HepG2 (cell line): Measurements from ENCODE around the gene ADCY5. TPM values are rescaled to one million over a fixed set of nuclear protein-coding genes. Genes with fewer than 3 reads are reported as not detected.

Source experiments
- BCL6 ChIP-seq: IDR thresholded peaks from 2 replicates; pipeline ENCODE4 v1.6.1; 2016; ENCODE audit warnings: missing genetic modification reagents, missing compliant biosample characterization
- CTCF ChIP-seq: sonication (generic); formaldehyde crosslinking; IDR thresholded peaks from 2 replicates; pipeline ENCODE4 v1.5.0; 2020; ENCODE audit warnings: mild to moderate bottlenecking, missing genetic modification reagents, moderate library complexity
- MAFG ChIP-seq: sonication (generic); formaldehyde crosslinking; IDR thresholded peaks from 2 replicates; pipeline ENCODE4 v1.5.1; 2020; ENCODE audit warnings: mild to moderate bottlenecking, missing genetic modification reagents
- RCOR2 ChIP-seq: IDR thresholded peaks from 2 replicates; pipeline ENCODE4 v1.6.1; 2016; ENCODE audit warnings: missing biosample characterization, missing genetic modification reagents
- TIGD3 ChIP-seq: sonication (generic); formaldehyde crosslinking; IDR thresholded peaks from 2 replicates; pipeline ENCODE4 v1.5.1; 2020; ENCODE audit warnings: mild to moderate bottlenecking, missing genetic modification reagents, borderline replicate concordance
- ZBTB21 ChIP-seq: sonication (generic); formaldehyde crosslinking; IDR thresholded peaks from 2 replicates; pipeline ENCODE4 v1.4.0; 2020; ENCODE audit warnings: missing genetic modification reagents
- ZBTB44 ChIP-seq: sonication (generic); formaldehyde crosslinking; IDR thresholded peaks from 2 replicates; pipeline ENCODE4 v1.4.0; 2020; ENCODE audit warnings: missing genetic modification reagents
- ZNF563 ChIP-seq: sonication (generic); formaldehyde crosslinking; IDR thresholded peaks from 2 replicates; pipeline ENCODE4 v1.8.0; 2022; ENCODE audit warnings: mild to moderate bottlenecking, moderate library complexity, missing genetic modification reagents
- ZSCAN9 ChIP-seq: IDR thresholded peaks from 2 replicates; pipeline ENCODE4 v1.6.1; 2016; ENCODE audit warnings: borderline replicate concordance
- polyA plus RNA-seq, 8 experiments: library from polyadenylated mRNA; depleted of rRNA in 3 of 8; stranded (reverse) in 7 of 8; unstranded in 1 of 8; fragments of >200 nt; fragmentation: Illumina TruSeq in 4 of 8; extraction: Trizol in 4 of 8; gene quantifications; 2 replicates each; pipeline versions ENCODE4 v1.2.1 to v1.2.3, GENCODE V29; 2011 to 2016; ENCODE audit warnings: low read depth in 4 of 8, missing spikeins in 1 of 8, mixed read lengths in 1 of 8; ENCODE audit not compliant: insufficient read depth in 1 of 8
- total RNA-seq, 5 experiments: library from RNA; depleted of rRNA; stranded (reverse); fragments of >200 nt; fragmentation: Illumina TruSeq; extraction: Trizol; gene quantifications; 2 replicates each; pipeline ENCODE4 v1.2.3, GENCODE V29; 2016; ENCODE audit warnings: low read depth in 1 of 5
- TF ChIP-seq, protein P1 (sequence below): IDR thresholded peaks from 2 replicates; pipeline ENCODE4 v1.6.1; 2016; ENCODE audit warnings: missing biosample characterization, missing genetic modification reagents, low read depth
- TF ChIP-seq, protein P2 (sequence below): sonication (generic); formaldehyde crosslinking; IDR thresholded peaks from 2 replicates; pipeline ENCODE4 v1.4.0; 2020; ENCODE audit warnings: missing genetic modification reagents, borderline replicate concordance
- TF ChIP-seq, protein P3 (sequence below): sonication (generic); formaldehyde crosslinking; IDR thresholded peaks from 2 replicates; pipeline ENCODE4 v1.5.0; 2020; ENCODE audit warnings: mild to moderate bottlenecking, missing genetic modification reagents, borderline replicate concordance
- TF ChIP-seq, protein P4 (sequence below): sonication (generic); formaldehyde crosslinking; IDR thresholded peaks from 2 replicates; pipeline ENCODE4 v1.5.0; 2020; ENCODE audit warnings: mild to moderate bottlenecking, missing genetic modification reagents, borderline replicate concordance

Gene ADCY5
- total and polyA plus RNA-seq, 2 of the 13 experiments (the other 11 are each of a cell fraction or from before 2014, with no cell fraction given): not detected

- peak; percentile 62; the same call in 1 of the 2 replicates for TF ChIP-seq ZBTB21 (CRISPR knock-in tag)
- TF ChIP-seq BCL6: peak; percentile 48; the same call in 1 of the 2 replicates
- peak; percentile 98 for TF ChIP-seq ZSCAN9 (CRISPR knock-in tag)
- peak; percentile 97; the same call in 1 of the 2 replicates for TF ChIP-seq ZBTB44
- TF ChIP-seq ZNF563 (CRISPR knock-in tag): no peak
- TF ChIP-seq RCOR2: no peak
- TF ChIP-seq, protein P1, sequence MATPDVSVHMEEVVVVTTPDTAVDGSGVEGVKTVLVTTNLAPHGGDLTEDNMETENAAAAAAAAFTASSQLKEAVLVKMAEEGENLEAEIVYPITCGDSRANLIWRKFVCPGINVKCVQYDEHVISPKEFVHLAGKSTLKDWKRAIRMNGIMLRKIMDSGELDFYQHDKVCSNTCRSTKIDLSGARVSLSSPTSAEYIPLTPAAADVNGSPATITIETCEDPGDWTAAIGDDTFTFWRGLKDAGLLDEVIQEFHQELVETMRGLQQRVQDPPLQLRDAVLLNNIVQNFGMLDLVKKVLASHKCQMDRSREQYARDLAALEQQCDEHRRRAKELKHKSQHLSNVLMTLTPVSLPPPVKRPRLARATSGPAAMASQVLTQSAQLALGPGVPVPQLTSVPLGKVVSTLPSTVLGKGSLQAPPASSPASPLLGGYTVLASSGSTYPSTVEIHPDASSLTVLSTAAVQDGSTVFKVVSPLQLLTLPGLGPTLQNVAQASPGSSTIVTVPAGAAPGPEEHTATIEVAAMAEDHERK: no peak
- TF ChIP-seq MAFG (CRISPR knock-in tag): no peak
- TF ChIP-seq, protein P2, sequence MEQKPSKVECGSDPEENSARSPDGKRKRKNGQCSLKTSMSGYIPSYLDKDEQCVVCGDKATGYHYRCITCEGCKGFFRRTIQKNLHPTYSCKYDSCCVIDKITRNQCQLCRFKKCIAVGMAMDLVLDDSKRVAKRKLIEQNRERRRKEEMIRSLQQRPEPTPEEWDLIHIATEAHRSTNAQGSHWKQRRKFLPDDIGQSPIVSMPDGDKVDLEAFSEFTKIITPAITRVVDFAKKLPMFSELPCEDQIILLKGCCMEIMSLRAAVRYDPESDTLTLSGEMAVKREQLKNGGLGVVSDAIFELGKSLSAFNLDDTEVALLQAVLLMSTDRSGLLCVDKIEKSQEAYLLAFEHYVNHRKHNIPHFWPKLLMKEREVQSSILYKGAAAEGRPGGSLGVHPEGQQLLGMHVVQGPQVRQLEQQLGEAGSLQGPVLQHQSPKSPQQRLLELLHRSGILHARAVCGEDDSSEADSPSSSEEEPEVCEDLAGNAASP (CRISPR knock-in tag): peak; percentile 86
- TF ChIP-seq, protein P3, sequence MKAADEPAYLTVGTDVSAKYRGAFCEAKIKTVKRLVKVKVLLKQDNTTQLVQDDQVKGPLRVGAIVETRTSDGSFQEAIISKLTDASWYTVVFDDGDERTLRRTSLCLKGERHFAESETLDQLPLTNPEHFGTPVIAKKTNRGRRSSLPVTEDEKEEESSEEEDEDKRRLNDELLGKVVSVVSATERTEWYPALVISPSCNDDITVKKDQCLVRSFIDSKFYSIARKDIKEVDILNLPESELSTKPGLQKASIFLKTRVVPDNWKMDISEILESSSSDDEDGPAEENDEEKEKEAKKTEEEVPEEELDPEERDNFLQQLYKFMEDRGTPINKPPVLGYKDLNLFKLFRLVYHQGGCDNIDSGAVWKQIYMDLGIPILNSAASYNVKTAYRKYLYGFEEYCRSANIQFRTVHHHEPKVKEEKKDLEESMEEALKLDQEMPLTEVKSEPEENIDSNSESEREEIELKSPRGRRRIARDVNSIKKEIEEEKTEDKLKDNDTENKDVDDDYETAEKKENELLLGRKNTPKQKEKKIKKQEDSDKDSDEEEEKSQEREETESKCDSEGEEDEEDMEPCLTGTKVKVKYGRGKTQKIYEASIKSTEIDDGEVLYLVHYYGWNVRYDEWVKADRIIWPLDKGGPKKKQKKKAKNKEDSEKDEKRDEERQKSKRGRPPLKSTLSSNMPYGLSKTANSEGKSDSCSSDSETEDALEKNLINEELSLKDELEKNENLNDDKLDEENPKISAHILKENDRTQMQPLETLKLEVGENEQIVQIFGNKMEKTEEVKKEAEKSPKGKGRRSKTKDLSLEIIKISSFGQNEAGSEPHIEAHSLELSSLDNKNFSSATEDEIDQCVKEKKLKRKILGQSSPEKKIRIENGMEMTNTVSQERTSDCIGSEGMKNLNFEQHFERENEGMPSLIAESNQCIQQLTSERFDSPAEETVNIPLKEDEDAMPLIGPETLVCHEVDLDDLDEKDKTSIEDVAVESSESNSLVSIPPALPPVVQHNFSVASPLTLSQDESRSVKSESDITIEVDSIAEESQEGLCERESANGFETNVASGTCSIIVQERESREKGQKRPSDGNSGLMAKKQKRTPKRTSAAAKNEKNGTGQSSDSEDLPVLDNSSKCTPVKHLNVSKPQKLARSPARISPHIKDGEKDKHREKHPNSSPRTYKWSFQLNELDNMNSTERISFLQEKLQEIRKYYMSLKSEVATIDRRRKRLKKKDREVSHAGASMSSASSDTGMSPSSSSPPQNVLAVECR (CRISPR knock-in tag): peak; percentile 42; the same call in 1 of the 2 replicates
- TF ChIP-seq, protein P4, sequence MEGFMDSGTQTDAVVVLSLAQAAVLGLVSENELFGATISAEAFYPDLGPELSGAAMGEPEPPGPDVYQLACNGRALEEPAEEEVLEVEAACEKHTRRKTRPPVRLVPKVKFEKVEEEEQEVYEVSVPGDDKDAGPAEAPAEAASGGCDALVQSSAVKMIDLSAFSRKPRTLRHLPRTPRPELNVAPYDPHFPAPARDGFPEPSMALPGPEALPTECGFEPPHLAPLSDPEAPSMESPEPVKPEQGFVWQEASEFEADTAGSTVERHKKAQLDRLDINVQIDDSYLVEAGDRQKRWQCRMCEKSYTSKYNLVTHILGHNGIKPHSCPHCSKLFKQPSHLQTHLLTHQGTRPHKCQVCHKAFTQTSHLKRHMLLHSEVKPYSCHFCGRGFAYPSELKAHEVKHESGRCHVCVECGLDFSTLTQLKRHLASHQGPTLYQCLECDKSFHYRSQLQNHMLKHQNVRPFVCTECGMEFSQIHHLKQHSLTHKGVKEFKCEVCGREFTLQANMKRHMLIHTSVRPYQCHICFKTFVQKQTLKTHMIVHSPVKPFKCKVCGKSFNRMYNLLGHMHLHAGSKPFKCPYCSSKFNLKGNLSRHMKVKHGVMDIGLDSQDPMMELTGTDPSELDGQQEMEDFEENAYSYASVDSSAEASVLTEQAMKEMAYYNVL (CRISPR knock-in tag): no peak
- TF ChIP-seq CTCF (CRISPR knock-in tag): peak; percentile 87
- no peak for TF ChIP-seq TIGD3 (CRISPR knock-in tag)
Observed at GRCh38 chr3:123286308-123287023, 162.4 kb downstream of the ADCY5 start (continued).
